Activated effector memory CD4-positive, alpha-beta T cell treated with Interleukin-2 at 50 U/mL for 16 hours (primary cell): Measurements from ENCODE around the gene RCBTB1.
"Not testable (repeated sequence)": the region's sequence is repeated elsewhere in the genome, so short reads cannot be mapped to it uniquely, and the experiment has no call there.

Experiments used
- DNase-seq: peaks from one replicate; pipeline ENCODE4 v3.0.0-alpha.2; 2020

The RCBTB1 gene

GRCh38 chr13:49502954-49503353 is 82.4 kb downstream of the RCBTB1 start:
- no peak for DNase-seq

GRCh38 chr13:49499889-49500660 is 85.3 kb downstream of the RCBTB1 start:
- DNase-seq, result no peak

- DNase-seq, result no peak
Measured at GRCh38 chr13:49498206-49498605, 87.2 kb downstream of the RCBTB1 start.

GRCh38 chr13:49497272-49497671 is 88.1 kb downstream of the RCBTB1 start:
- no peak for DNase-seq

GRCh38 chr13:49496837-49497236 is 88.5 kb downstream of the RCBTB1 start:
- not testable (repeated sequence) for DNase-seq

GRCh38 chr13:49495783-49496762 is 89.3 kb downstream of the RCBTB1 start, which contains the start of gene PHF11:
Gene PHF11, plus strand, starts transcription at chr13:49495953. Its CDS starts 49 bp downstream, at chr13:49496002.
- DNase-seq, result peak; percentile 81

DNA sequence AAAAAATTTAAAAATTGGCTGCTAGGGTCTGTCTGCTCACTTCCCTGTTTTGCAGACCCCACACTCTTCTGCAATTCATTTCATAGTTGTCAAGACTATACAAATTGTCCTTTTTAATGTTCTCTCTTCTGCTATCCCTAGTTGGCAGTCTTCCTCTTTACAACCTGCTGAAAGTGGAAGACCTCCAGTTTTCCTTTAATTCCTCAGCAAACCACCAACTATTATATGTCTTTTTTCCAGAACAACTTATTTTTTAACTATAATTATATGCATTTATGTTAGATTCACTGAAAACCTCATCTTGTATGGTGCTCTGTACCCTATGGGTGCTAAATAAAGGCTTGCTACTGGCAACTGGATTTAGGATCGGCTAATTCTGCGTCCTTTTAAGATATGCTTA is 90.7 kb downstream of the RCBTB1 start:
- DNase-seq, result no peak

- no peak for DNase-seq
Measured at GRCh38 chr13:49488563-49488962, 96.8 kb downstream of the RCBTB1 start.
